ENCODE data around the gene EVL.
"Not testable (repeated sequence)": the region's sequence is repeated elsewhere in the genome, so short reads cannot be mapped to it uniquely, and the experiment has no call there.

EVL gene

GRCh38 chr14:100065111-100065871 lies at the start of gene EVL:
EVL (plus strand) TSS chr14:100065422; CDS start chr14:100065501, 79 bp downstream.
- DNase-seq: peak; percentile 72

GRCh38 chr14:100017553-100017952 lies 47.7 kb upstream of the EVL start:
- DNase-seq: no peak

GRCh38 chr14:100018054-100018453 lies 47.2 kb upstream of the EVL start:
- DNase-seq: no peak

- DNase-seq: no peak
Observed at GRCh38 chr14:100018482-100018881, 46.7 kb upstream of the EVL start.

- no peak for DNase-seq
Observed at GRCh38 chr14:100019156-100019744, 46.0 kb upstream of the EVL start.

- no peak for DNase-seq
Observed at GRCh38 chr14:100020629-100021028, 44.6 kb upstream of the EVL start.

GRCh38 chr14:100022772-100023451 lies 42.3 kb upstream of the EVL start:
- no peak for DNase-seq

GRCh38 chr14:100025111-100025510 lies 40.1 kb upstream of the EVL start:
- no peak for DNase-seq

- DNase-seq: no peak
Observed at GRCh38 chr14:100027771-100028490, 37.3 kb upstream of the EVL start.

GRCh38 chr14:100028990-100029677 lies 36.1 kb upstream of the EVL start:
- no peak for DNase-seq

GRCh38 chr14:100030006-100030405 lies 35.2 kb upstream of the EVL start:
- DNase-seq: not testable (repeated sequence)

- no peak for DNase-seq
Observed at GRCh38 chr14:100030452-100031153, 34.6 kb upstream of the EVL start.

GRCh38 chr14:100031506-100032281 lies 33.5 kb upstream of the EVL start:
- DNase-seq: no peak

- DNase-seq: no peak
Observed at GRCh38 chr14:100032738-100033137, 32.5 kb upstream of the EVL start.

- DNase-seq: no peak
Observed at GRCh38 chr14:100033347-100034075, 31.7 kb upstream of the EVL start.

- no peak for DNase-seq
Observed at GRCh38 chr14:100034468-100034867, 30.8 kb upstream of the EVL start.

- no peak for DNase-seq
Observed at GRCh38 chr14:100034961-100035500, 30.2 kb upstream of the EVL start.

- no peak for DNase-seq
Observed at GRCh38 chr14:100035700-100036099, 29.5 kb upstream of the EVL start.

GRCh38 chr14:100037353-100037752 lies 27.9 kb upstream of the EVL start:
- DNase-seq: no peak

- DNase-seq: no peak
Observed at GRCh38 chr14:100038065-100038464, 27.2 kb upstream of the EVL start.

All from activated effector memory CD4-positive, alpha-beta T cell treated with Interleukin-2 at 50 U/mL for 16 hours (primary cell).